ENCODE data around the gene AHNAK. TPM values are rescaled to one million over a fixed set of nuclear protein-coding genes. Genes with fewer than 3 reads are reported as not detected.

Gene AHNAK
- total RNA-seq, 3 donors from 2014 or later (not counting 1 experiment from before 2014, with no cell fraction given), result 623 to 740 (median 677) TPM

- Histone ChIP-seq H3K4me3 (ENCODE audit: low read length) (no peak overlapping the region), H3K4me1 (ENCODE audit: control insufficient read depth, insufficient read depth, low read length) (no peaks in the 10 kb centered on the region), H3K9me3 (ENCODE audit: control insufficient read depth, insufficient read depth, low read length) (no peaks in the 10 kb centered on the region), H3K27ac (ENCODE audit: low read length) (no peak overlapping the region), H3K36me3 (ENCODE audit: control insufficient read depth, insufficient read depth, low read length) (no peaks in the 10 kb centered on the region), H3K27me3 (ENCODE audit: control insufficient read depth, insufficient read depth, low read length) (no peaks in the 10 kb centered on the region)
- Mint-ChIP-seq H3K4me3 (no peak overlapping the region), H3K4me1 (no peaks in the 10 kb centered on the region), H3K9me3 (no peaks in the 10 kb centered on the region), H3K36me3 (no peaks in the 10 kb centered on the region), H3K27me3 (ENCODE audit: low read depth in 2 of 2) (peaks cover under 1 to 5% of the 10 kb centered on the region in 2 donors), H3K27ac (no peak overlapping the region)
- WGBS (ENCODE audit: insufficient coverage), result 90% methylated on average over 11 of the region's 11 CpGs
- DNase-seq, result no peak
- no peak for ATAC-seq
- intact Hi-C loops (cut with micrococcal nuclease), result no loop called here
- TF ChIP-seq CTCF (IDR thresholded peaks at IDR 0.05), result no peak
Measured at GRCh38 chr11:62452839-62453468, 93.7 kb downstream of the AHNAK start.

GRCh38 chr11:62452261-62452660, 94.3 kb downstream of the AHNAK start:
- Mint-ChIP-seq H3K4me3 (no peak overlapping the region), H3K36me3 (no peaks in the 10 kb centered on the region), H3K27ac (no peak overlapping the region), H3K9me3 (no peaks in the 10 kb centered on the region), H3K4me1 (no peaks in the 10 kb centered on the region), H3K27me3 (ENCODE audit: low read depth in 2 of 2) (peaks cover 5 to 10% of the 10 kb centered on the region in 2 donors)
- 87% methylated on average over 6 of the region's 6 CpGs for WGBS (ENCODE audit: insufficient coverage)
- Histone ChIP-seq H3K27ac (ENCODE audit: low read length) (no peak overlapping the region), H3K4me3 (ENCODE audit: low read length) (no peak overlapping the region), H3K36me3 (ENCODE audit: control insufficient read depth, insufficient read depth, low read length) (no peaks in the 10 kb centered on the region), H3K9me3 (ENCODE audit: control insufficient read depth, insufficient read depth, low read length) (no peaks in the 10 kb centered on the region), H3K27me3 (ENCODE audit: control insufficient read depth, insufficient read depth, low read length) (no peaks in the 10 kb centered on the region), H3K4me1 (ENCODE audit: control insufficient read depth, insufficient read depth, low read length) (no peaks in the 10 kb centered on the region)
- ATAC-seq, result no peak
- TF ChIP-seq CTCF (IDR thresholded peaks at IDR 0.05), result no peak
- intact Hi-C loops (cut with micrococcal nuclease), result no loop called here
- DNase-seq, result no peak

- Mint-ChIP-seq H3K9me3 (no peaks in the 10 kb centered on the region), H3K27me3 (ENCODE audit: low read depth in 2 of 2) (peaks cover 9 to 10% of the 10 kb centered on the region in 2 donors), H3K4me1 (no peaks in the 10 kb centered on the region), H3K36me3 (no peaks in the 10 kb centered on the region), H3K27ac (no peak overlapping the region), H3K4me3 (no peak overlapping the region)
- intact Hi-C loops (cut with micrococcal nuclease), result no loop called here
- H3K27me3 ChIP-seq (ENCODE audit: control insufficient read depth, insufficient read depth, low read length), result no peaks in the 10 kb centered on the region
- no peak for TF ChIP-seq CTCF (IDR thresholded peaks at IDR 0.05)
- DNase-seq (no peak), ATAC-seq (no peak)
- no peaks in the 10 kb centered on the region for H3K9me3 ChIP-seq (ENCODE audit: control insufficient read depth, insufficient read depth, low read length)
- no peaks in the 10 kb centered on the region for H3K36me3 ChIP-seq (ENCODE audit: control insufficient read depth, insufficient read depth, low read length)
- WGBS (ENCODE audit: insufficient coverage), result 100% methylated on average over 7 of the region's 8 CpGs
- H3K4me3 ChIP-seq (ENCODE audit: low read length), result no peak overlapping the region
- H3K4me1 ChIP-seq (ENCODE audit: control insufficient read depth, insufficient read depth, low read length), result no peaks in the 10 kb centered on the region
- no peak overlapping the region for H3K27ac ChIP-seq (ENCODE audit: low read length)
Measured at GRCh38 chr11:62451241-62451621, 95.4 kb downstream of the AHNAK start.
